Testis (tissue), 2 donors: ENCODE measurements around the gene UNC50.

ENCODE experiments used
- CTCF ChIP-seq, 3 experiments: fragments of 450-650 bp in 2 of 3; fragments of 200-600 bp in 1 of 3; sonication (generic) in 1 of 3; IDR thresholded peaks; one replicate each; pipeline ENCODE4 v1.5.1; 2016 to 2019; ENCODE audit warnings: antibody characterized with exemption in 3 of 3, mild to moderate bottlenecking in 2 of 3, moderate library complexity in 1 of 3
- POLR2A ChIP-seq: fragments of 450-650 bp; IDR thresholded peaks from one replicate; pipeline ENCODE4 v1.6.1; 2017; ENCODE audit warnings: antibody characterized with exemption, mild to moderate bottlenecking, moderate library complexity

GRCh38 chr2:98632351-98632750, 24.0 kb downstream of the UNC50 start:
- no peak for TF ChIP-seq CTCF (IDR thresholded peaks at IDR 0.05)
- TF ChIP-seq POLR2A, result no peak
